ENCODE results near the gene DLEC1. TPM values are rescaled to one million over a fixed set of nuclear protein-coding genes. Genes with fewer than 3 reads are reported as not detected.

The DLEC1 gene
- total RNA-seq, 1 donor from 2014 or later, result under 0.01 TPM

DNA sequence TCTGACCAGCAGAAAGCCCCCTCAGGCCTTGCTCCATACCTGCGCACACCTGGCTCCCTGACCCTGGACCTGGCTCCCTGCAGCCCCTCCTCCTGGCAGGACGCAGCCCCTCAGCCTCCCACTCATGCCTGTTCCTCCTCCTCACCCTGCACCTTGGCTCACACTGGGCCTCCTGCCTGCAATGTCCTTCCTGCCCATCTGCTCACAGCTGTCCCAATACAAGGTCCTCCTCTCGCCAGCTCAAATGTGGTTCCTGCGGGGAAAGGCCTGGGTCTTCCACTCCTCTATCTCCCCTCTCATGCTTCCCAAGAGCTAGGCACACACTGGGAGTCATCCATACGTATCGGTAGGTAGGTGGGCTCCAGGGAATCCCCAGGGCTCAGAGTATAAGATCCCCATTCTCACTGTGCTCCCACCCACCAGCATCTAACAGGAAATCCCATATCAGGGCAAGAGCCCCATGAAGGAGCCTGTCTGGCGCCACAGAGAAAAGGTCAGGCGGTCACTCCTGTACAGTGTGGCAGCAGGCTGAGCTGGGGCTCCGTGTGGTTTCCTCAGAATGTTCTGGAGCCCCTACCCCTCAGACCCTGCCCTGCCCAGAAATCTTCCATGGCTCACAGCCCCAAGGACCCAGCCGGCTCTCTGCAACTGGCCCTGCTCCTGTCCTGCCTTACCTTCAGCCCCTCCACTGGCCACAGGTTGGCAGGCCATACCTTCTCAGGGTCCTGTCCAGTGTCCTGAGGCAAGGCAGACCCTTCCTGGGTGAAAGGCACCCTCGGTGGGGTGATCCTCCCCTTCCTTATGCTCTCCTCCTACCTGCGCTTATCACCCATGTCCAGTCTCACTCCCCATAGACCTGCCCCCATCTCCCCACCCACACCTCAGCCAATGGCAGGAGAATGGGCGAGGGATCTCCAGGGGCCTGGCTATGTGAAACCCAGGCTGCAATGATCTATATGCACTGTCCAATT is 20.4 kb upstream of the DLEC1 start:
- peaks cover 0 to 7% (median 2%) of the 10 kb centered on the region in 3 donors for H3K9me3 ChIP-seq (ENCODE audit: control insufficient read depth in 3 of 3, low read length in 3 of 3)
- H3K4me1 ChIP-seq (ENCODE audit: control insufficient read depth in 3 of 3, insufficient read depth in 3 of 3, low read length in 3 of 3), result peaks cover 0 to 4% (median 4%) of the 10 kb centered on the region in 3 donors
- no peak overlapping the region for H3K4me3 ChIP-seq (ENCODE audit: low read length in 3 of 3)
- H3K27ac ChIP-seq (ENCODE audit: low read depth, low read length), result no peak overlapping the region
- H3K36me3 ChIP-seq (ENCODE audit: control insufficient read depth in 3 of 3, insufficient read depth in 3 of 3, low read length in 3 of 3), result peaks cover 24 to 39% (median 28%) of the 10 kb centered on the region in 3 donors
- H3K9ac ChIP-seq (ENCODE audit: low read depth in 1 of 3, low read length in 3 of 3), result no peak overlapping the region
- H3K27me3 ChIP-seq (ENCODE audit: control insufficient read depth in 3 of 3, insufficient read depth in 3 of 3, low read length in 3 of 3), result no peaks in the 10 kb centered on the region

DNA sequence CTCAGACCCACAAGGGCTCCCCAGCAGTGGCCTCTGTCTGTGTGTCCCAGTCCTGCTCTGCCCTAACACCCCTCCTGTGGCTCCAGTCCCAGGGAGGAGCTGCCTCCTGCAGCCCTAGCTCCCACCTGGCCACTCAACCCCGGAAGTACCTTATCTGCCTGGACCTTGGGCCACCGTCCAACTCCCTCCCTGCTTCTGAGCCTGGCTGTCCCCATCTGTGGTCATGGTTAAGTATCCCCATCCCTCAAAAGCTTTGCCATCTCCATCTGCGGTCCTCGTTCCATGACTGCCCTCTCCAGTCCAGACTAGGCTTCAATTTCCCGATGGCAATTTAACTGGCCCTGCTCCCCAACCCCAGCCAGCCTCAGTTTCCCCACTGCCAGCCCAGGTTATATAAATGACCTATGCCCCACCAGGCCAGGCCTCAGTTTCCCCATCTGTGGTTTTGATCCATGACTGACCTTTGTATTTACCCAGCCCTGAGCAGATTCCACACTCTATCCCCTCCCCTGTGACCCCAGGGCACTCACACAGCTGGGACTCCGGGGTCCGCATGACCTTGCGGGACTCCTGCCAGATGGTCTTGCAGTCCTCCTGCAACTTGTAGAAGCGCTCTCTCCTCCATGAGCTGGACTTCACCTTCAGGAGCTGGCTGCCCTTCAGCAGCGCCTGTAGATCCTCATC is 19.2 kb upstream of the DLEC1 start:
- H3K27me3 ChIP-seq (ENCODE audit: control insufficient read depth in 3 of 3, insufficient read depth in 3 of 3, low read length in 3 of 3), result no peaks in the 10 kb centered on the region
- H3K36me3 ChIP-seq (ENCODE audit: control insufficient read depth in 3 of 3, insufficient read depth in 3 of 3, low read length in 3 of 3), result peaks cover 24 to 37% (median 28%) of the 10 kb centered on the region in 3 donors
- H3K27ac ChIP-seq (ENCODE audit: low read depth, low read length), result no peak overlapping the region
- H3K4me1 ChIP-seq (ENCODE audit: control insufficient read depth in 3 of 3, insufficient read depth in 3 of 3, low read length in 3 of 3), result peaks cover 6 to 12% (median 8%) of the 10 kb centered on the region in 3 donors
- no peak overlapping the region for H3K4me3 ChIP-seq (ENCODE audit: low read length in 3 of 3)
- H3K9ac ChIP-seq (ENCODE audit: low read depth in 1 of 3, low read length in 3 of 3), result no peak overlapping the region
- H3K9me3 ChIP-seq (ENCODE audit: control insufficient read depth in 3 of 3, low read length in 3 of 3), result peaks cover 0 to 7% (median 2%) of the 10 kb centered on the region in 3 donors

DNA sequence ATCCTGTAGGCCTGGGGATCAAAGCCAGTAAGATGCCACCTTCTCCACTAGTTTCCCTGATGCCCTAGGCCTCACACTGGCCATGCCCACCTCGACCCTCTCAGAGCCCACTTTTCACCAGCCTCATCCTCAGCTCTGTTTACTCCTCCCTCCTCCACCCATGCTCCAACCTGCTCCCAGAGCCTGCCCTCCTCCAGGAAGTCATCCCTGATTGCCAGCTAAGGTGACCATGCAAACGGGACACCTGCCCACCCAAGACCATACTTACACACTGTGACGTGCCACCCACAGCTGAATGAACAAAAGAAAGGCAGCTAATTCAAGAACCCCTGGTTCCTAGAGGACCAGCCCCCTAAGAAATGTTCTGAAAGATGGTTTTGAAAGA is 18.7 kb upstream of the DLEC1 start:
- Histone ChIP-seq H3K27me3 (ENCODE audit: control insufficient read depth in 3 of 3, insufficient read depth in 3 of 3, low read length in 3 of 3) (no peaks in the 10 kb centered on the region), H3K4me3 (ENCODE audit: low read length in 3 of 3) (no peak overlapping the region), H3K9me3 (ENCODE audit: control insufficient read depth in 3 of 3, low read length in 3 of 3) (peaks cover 0 to 7% (median 2%) of the 10 kb centered on the region in 3 donors), H3K9ac (ENCODE audit: low read depth in 1 of 3, low read length in 3 of 3) (no peak overlapping the region), H3K27ac (ENCODE audit: low read depth, low read length) (no peak overlapping the region), H3K4me1 (ENCODE audit: control insufficient read depth in 3 of 3, insufficient read depth in 3 of 3, low read length in 3 of 3) (peaks cover 8 to 14% (median 10%) of the 10 kb centered on the region in 3 donors), H3K36me3 (ENCODE audit: control insufficient read depth in 3 of 3, insufficient read depth in 3 of 3, low read length in 3 of 3) (peaks cover 24 to 33% (median 24%) of the 10 kb centered on the region in 3 donors)

DNA sequence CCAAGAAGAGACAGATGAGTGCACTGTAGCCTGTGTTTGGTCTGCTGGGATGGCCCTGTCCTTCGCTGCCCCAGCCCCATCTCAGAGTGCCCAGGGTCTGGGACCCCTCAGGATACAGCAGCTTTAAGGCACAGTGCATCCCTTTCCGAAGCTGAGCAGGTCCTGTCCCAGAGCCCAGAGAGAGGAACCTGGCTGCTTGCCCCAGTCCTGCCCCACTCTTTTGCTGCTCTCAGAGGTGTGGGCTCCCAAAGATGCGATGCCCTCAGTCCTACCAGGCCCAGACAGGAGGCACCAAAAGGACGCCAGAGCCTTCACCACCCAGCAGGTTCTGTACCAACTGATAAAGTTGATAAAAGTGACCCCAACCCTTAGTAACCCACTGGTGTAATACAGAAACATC is 17.8 kb upstream of the DLEC1 start:
- H3K27me3 ChIP-seq (ENCODE audit: control insufficient read depth in 3 of 3, insufficient read depth in 3 of 3, low read length in 3 of 3), result no peaks in the 10 kb centered on the region
- peaks cover 0 to 4% (median under 1%) of the 10 kb centered on the region in 3 donors for H3K9me3 ChIP-seq (ENCODE audit: control insufficient read depth in 3 of 3, low read length in 3 of 3)
- H3K36me3 ChIP-seq (ENCODE audit: control insufficient read depth in 3 of 3, insufficient read depth in 3 of 3, low read length in 3 of 3), result peaks cover 15 to 24% (median 19%) of the 10 kb centered on the region in 3 donors
- H3K4me3 ChIP-seq (ENCODE audit: low read length in 3 of 3), result no peak overlapping the region
- H3K27ac ChIP-seq (ENCODE audit: low read depth, low read length), result no peak overlapping the region
- H3K9ac ChIP-seq (ENCODE audit: low read depth in 1 of 3, low read length in 3 of 3), result no peak overlapping the region
- peaks cover 14 to 22% (median 16%) of the 10 kb centered on the region in 3 donors for H3K4me1 ChIP-seq (ENCODE audit: control insufficient read depth in 3 of 3, insufficient read depth in 3 of 3, low read length in 3 of 3)

DNA sequence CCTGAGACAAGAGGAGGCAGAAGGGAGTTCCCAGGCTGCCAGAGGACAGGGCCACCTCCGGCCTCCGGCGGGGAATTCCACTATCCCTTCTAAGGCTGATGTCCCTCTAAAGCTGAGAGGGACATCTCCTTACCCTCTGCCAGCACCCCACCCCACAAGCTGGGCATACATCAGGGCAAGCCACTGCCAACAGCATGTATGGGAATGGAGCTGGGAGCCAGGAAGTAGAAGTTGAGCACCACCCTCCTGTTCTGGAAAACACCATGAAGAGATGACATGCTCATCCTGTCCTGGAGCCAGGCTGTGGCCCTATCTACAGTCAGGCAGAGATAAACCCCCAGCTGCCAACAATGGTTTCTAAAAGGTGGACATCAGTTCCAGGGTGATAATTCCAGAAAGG is 16.7 kb upstream of the DLEC1 start:
- Histone ChIP-seq H3K36me3 (ENCODE audit: control insufficient read depth in 3 of 3, insufficient read depth in 3 of 3, low read length in 3 of 3) (peaks cover 5 to 14% (median 9%) of the 10 kb centered on the region in 3 donors), H3K9ac (ENCODE audit: low read depth in 1 of 3, low read length in 3 of 3) (no peak overlapping the region), H3K27ac (ENCODE audit: low read depth, low read length) (no peak overlapping the region), H3K27me3 (ENCODE audit: control insufficient read depth in 3 of 3, insufficient read depth in 3 of 3, low read length in 3 of 3) (no peaks in the 10 kb centered on the region), H3K4me3 (ENCODE audit: low read length in 3 of 3) (no peak overlapping the region), H3K4me1 (ENCODE audit: control insufficient read depth in 3 of 3, insufficient read depth in 3 of 3, low read length in 3 of 3) (peaks cover 14 to 22% (median 16%) of the 10 kb centered on the region in 3 donors), H3K9me3 (ENCODE audit: control insufficient read depth in 3 of 3, low read length in 3 of 3) (no peaks in the 10 kb centered on the region)

DNA sequence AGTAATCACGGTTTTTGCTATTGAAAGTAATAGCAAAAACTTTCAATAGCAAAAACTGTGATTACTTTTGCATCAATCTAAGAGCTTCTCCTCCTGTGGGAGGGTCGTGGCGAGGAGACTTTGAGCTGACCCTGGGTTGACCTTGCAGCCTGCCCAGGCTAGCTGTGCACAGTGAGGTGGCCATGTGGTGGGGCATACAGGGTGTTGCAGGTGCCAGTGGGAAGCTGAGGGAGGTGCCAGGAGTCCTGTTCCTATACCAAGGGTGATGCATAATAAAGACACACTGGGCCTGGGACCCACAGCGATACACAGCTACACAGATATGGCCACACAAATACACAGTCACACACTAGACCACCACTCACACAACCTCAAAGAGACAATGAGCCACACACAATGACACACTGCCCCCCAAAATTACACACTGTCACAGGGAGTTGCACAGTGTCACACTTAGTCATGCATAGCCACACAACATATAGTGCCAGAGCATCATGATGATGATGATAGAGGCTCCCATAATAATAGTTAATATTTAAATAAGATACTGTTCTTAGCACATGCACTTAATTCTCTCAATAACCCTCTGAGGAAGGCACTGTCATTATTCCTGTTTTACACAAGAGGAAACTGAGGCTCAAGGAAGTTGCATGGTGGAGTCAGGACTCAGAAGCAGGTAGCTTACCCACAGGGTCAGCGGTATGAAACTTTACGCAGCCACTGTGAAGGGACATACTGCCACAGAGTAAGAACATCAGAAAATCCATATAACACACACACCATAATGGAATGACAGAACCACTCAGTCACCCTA is 15.9 kb upstream of the DLEC1 start:
- no peaks in the 10 kb centered on the region for H3K9me3 ChIP-seq (ENCODE audit: control insufficient read depth in 3 of 3, low read length in 3 of 3)
- no peak overlapping the region for H3K27ac ChIP-seq (ENCODE audit: low read depth, low read length)
- peak overlapping the region in 2 of 3 donors; percentile 96 to 98 for H3K4me3 ChIP-seq (ENCODE audit: low read length in 3 of 3)

DNA sequence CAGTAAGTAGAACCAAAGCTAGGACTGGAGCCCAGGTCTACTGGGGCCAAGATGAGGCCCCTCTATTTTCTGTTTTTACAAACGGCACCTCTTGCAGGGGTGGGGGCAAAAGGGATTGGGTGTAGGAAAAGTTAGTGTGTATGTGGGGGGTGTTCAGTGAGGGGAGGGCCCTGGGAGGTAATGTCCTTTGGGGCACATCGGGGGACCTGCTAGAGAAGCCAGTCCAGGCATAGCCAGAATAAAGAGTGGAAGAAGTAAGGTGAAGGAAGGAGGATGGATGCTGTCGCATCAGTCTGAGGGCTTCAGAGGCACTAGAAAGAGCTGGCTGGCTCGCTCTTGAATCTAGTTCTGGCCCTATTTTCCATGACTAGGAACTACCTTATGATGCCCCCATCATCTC is 12.2 kb upstream of the DLEC1 start:
- peaks cover 0 to 28% (median 20%) of the 10 kb centered on the region in 3 donors for H3K27me3 ChIP-seq (ENCODE audit: control insufficient read depth in 3 of 3, insufficient read depth in 3 of 3, low read length in 3 of 3)
- no peaks in the 10 kb centered on the region for H3K36me3 ChIP-seq (ENCODE audit: control insufficient read depth in 3 of 3, insufficient read depth in 3 of 3, low read length in 3 of 3)

More for the DNA sequence above, 15.9 kb upstream of the DLEC1 start:
- H3K27me3 ChIP-seq (ENCODE audit: control insufficient read depth in 3 of 3, insufficient read depth in 3 of 3, low read length in 3 of 3), result peaks cover 0 to 3% (median 0%) of the 10 kb centered on the region in 3 donors
- peaks cover 5 to 7% (median 5%) of the 10 kb centered on the region in 3 donors for H3K36me3 ChIP-seq (ENCODE audit: control insufficient read depth in 3 of 3, insufficient read depth in 3 of 3, low read length in 3 of 3)
- H3K4me1 ChIP-seq (ENCODE audit: control insufficient read depth in 3 of 3, insufficient read depth in 3 of 3, low read length in 3 of 3), result peaks cover 14 to 22% (median 16%) of the 10 kb centered on the region in 3 donors
- no peak overlapping the region for H3K9ac ChIP-seq (ENCODE audit: low read depth in 1 of 3, low read length in 3 of 3)

DNA sequence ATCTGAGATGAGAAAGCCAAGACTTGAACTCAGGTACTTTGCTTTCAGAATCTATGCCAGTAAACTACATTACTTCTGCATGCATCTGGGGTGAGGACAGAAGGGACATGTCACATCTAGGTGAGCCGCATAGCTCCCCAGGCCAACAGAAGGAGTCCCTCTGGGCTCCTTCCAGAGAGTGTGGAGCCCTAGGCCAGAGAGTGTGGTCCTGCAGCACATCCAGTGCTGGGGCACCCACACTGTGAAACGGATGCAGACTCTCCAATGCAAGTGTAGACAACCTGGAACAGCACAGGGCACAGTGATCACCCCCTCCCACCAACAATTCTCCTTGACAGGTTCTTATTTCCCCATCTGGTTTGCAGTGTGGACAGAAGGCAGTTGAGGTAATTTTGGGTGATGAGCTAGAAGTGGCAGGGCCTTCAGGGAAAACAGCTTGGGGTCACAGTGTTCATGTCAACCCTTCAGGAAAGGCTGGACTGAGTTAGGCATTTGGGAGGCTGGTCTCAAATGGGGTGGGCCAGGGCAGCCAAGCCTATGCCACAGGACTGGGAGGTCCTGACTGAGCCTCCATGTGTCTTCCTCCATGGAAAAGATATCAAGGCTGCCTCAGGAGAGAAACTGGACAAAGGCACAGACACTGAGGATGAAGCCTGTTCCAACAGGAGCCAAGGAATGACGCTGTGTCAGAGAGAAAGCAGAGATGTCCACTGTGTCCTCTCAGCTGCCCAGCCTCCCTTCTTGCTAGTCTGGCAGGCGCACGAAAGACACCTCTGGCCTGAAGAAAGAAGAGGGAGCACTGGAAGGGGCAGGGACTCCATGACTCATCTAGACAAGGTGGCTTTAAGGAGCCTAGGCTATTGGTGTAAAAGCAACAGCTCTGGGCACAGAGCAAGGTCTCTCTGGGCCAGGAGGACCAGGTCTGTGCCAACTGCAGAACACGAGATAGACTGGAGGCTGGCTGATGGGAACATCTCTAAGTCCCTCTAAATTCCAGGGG is 11.2 kb upstream of the DLEC1 start:
- no peak overlapping the region for H3K4me3 ChIP-seq (ENCODE audit: low read length in 3 of 3)
- peaks cover 25 to 43% (median 37%) of the 10 kb centered on the region in 3 donors for H3K4me1 ChIP-seq (ENCODE audit: control insufficient read depth in 3 of 3, insufficient read depth in 3 of 3, low read length in 3 of 3)
- no peak overlapping the region for H3K27ac ChIP-seq (ENCODE audit: low read depth, low read length)
- H3K9me3 ChIP-seq (ENCODE audit: control insufficient read depth in 3 of 3, low read length in 3 of 3), result no peaks in the 10 kb centered on the region
- peaks cover 0 to 34% (median 25%) of the 10 kb centered on the region in 3 donors for H3K27me3 ChIP-seq (ENCODE audit: control insufficient read depth in 3 of 3, insufficient read depth in 3 of 3, low read length in 3 of 3)
- no peak overlapping the region for H3K9ac ChIP-seq (ENCODE audit: low read depth in 1 of 3, low read length in 3 of 3)
- no peaks in the 10 kb centered on the region for H3K36me3 ChIP-seq (ENCODE audit: control insufficient read depth in 3 of 3, insufficient read depth in 3 of 3, low read length in 3 of 3)

More for the DNA sequence above, 12.2 kb upstream of the DLEC1 start:
- H3K4me1 ChIP-seq (ENCODE audit: control insufficient read depth in 3 of 3, insufficient read depth in 3 of 3, low read length in 3 of 3), result peaks cover 25 to 43% (median 37%) of the 10 kb centered on the region in 3 donors
- H3K27ac ChIP-seq (ENCODE audit: low read depth, low read length), result no peak overlapping the region
- no peak overlapping the region for H3K9ac ChIP-seq (ENCODE audit: low read depth in 1 of 3, low read length in 3 of 3)
- H3K4me3 ChIP-seq (ENCODE audit: low read length in 3 of 3), result no peak overlapping the region
- H3K9me3 ChIP-seq (ENCODE audit: control insufficient read depth in 3 of 3, low read length in 3 of 3), result no peaks in the 10 kb centered on the region
